Smooth muscle cell (in vitro differentiated cells): ENCODE measurements around the gene JAZF1. TPM values are rescaled to one million over a fixed set of nuclear protein-coding genes. Genes with fewer than 3 reads are reported as not detected.

ENCODE experiments used
- DNase-seq: peaks from one replicate; lab custom pipeline; 2025; ENCODE audit not compliant: unreplicated experiment; lab: John Stamatoyannopoulos, UW
- H2AFZ ChIP-seq: fragments of 200-600 bp; sonication (generic); 2 replicates; pipeline ENCODE4 v1.6.0; 2016; ENCODE audit warnings: antibody characterized with exemption, low read depth, mild to moderate bottlenecking
- H3F3A ChIP-seq: fragments of 200-600 bp; sonication (generic); 2 replicates; pipeline ENCODE4 v1.6.0; 2017; ENCODE audit warnings: antibody characterized with exemption, low read depth
- H3K27ac ChIP-seq: fragments of 200-600 bp; sonication (generic); 2 replicates; pipeline ENCODE4 v1.5.1; 2016; ENCODE audit warnings: low read depth, mild to moderate bottlenecking
- H3K27me3 ChIP-seq: fragments of 200-600 bp; sonication (generic); 2 replicates; pipeline ENCODE4 v1.6.1; 2016; ENCODE audit warnings: low read depth, mild to moderate bottlenecking
- H3K36me3 ChIP-seq: fragments of 200-600 bp; sonication (generic); 2 replicates; pipeline ENCODE4 v1.5.1; 2016; ENCODE audit warnings: low read depth
- H3K4me1 ChIP-seq: fragments of 200-600 bp; sonication (generic); 2 replicates; pipeline ENCODE4 v1.5.1; 2016; ENCODE audit warnings: low read depth
- H3K4me2 ChIP-seq: fragments of 200-600 bp; sonication (generic); 2 replicates; pipeline ENCODE4 v1.6.0; 2016; ENCODE audit warnings: mild to moderate bottlenecking
- H3K4me3 ChIP-seq: fragments of 200-600 bp; sonication (generic); 2 replicates; pipeline ENCODE4 v1.5.1; 2016; ENCODE audit warnings: mild to moderate bottlenecking
- H3K79me2 ChIP-seq: fragments of 200-600 bp; sonication (generic); 2 replicates; pipeline ENCODE4 v1.6.0; 2016; ENCODE audit warnings: low read depth, mild to moderate bottlenecking
- H3K9ac ChIP-seq: fragments of 200-600 bp; sonication (generic); 2 replicates; pipeline ENCODE4 v1.6.0; 2016; ENCODE audit warnings: low read depth
- H3K9me3 ChIP-seq: fragments of 200-600 bp; sonication (generic); replicated peaks from 2 replicates; pipeline ENCODE4 v1.5.1; 2016; ENCODE audit warnings: low read depth
- H4K20me1 ChIP-seq: fragments of 200-600 bp; sonication (generic); 2 replicates; pipeline ENCODE4 v1.6.0; 2016; ENCODE audit warnings: low read depth
- CTCF ChIP-seq: fragments of 200-600 bp; sonication (generic); IDR thresholded peaks from 2 replicates; pipeline ENCODE4 v1.5.1; 2017; ENCODE audit warnings: borderline replicate concordance, mild to moderate bottlenecking, antibody characterized with exemption; ENCODE audit not compliant: insufficient read depth, poor library complexity, severe bottlenecking
- WGBS: methylation state at CpG from one replicate; pipeline ENCODE4 v1.1.7; 2016; ENCODE audit warnings: low lambda C conversion rate; 5-methylcytosine and 5-hydroxymethylcytosine counted together
- polyA plus RNA-seq: library from polyadenylated mRNA; unstranded; fragments of >200 nt; fragmentation: Nextera tagmentation; extraction: Ambion mirVana; gene quantifications from 2 replicates; pipeline ENCODE4 v1.2.1, GENCODE V29; 2016
- total RNA-seq: library from RNA; depleted of rRNA; stranded (reverse); fragments of >200 nt; gene quantifications from 2 replicates; pipeline ENCODE4 v1.2.3, GENCODE V29; 2014

The JAZF1 gene
- total and polyA plus RNA-seq, 2 experiments from 2014 or later: 17.4 to 18.0 TPM

DNA sequence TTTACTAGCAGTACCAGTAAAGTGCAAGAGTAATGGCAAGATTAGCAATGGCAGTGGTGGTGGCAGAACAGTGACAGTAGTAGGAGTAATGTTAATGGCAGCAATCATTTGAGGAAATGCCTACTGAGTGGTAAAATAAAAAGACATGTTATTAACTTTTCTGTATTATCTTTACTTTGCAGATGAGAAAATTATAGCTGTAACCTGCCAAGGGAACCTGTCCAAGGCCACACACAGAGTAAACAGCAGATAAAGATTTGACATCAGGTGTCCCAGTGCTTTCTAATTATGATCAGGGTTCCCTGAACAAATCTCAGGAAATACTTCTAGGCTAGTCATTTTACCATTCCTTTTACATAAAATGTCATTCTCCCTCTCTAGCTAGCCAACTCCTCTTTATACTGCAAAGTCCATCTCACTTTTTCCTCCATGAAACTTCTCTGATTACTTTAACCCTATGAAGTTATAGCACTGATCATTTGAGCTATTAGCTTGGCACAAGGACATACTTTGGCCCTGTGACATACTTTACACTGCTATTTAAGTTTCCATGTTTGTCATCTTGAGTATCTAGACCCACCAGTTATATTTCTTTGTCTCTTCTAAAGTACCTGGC is 221.6 kb downstream of the JAZF1 start:
- peaks cover under 1% of the 10 kb centered on the region for H3K79me2 ChIP-seq
- no peaks in the 10 kb centered on the region for H3K4me1 ChIP-seq
- H3K27ac ChIP-seq: no peak overlapping the region
- no peaks in the 10 kb centered on the region for H3K27me3 ChIP-seq
- no peak for DNase-seq
- no peak overlapping the region for H3K4me3 ChIP-seq
- no peak for TF ChIP-seq CTCF
- no peak overlapping the region for H3K9ac ChIP-seq
- no peaks in the 10 kb centered on the region for H4K20me1 ChIP-seq
- no peaks in the 10 kb centered on the region for H3K36me3 ChIP-seq
- H3K4me2 ChIP-seq: no peak overlapping the region
- no peaks in the 10 kb centered on the region for H3K9me3 ChIP-seq
- H2AFZ ChIP-seq: no peak overlapping the region
- peaks cover 19% of the 10 kb centered on the region for H3F3A ChIP-seq

DNA sequence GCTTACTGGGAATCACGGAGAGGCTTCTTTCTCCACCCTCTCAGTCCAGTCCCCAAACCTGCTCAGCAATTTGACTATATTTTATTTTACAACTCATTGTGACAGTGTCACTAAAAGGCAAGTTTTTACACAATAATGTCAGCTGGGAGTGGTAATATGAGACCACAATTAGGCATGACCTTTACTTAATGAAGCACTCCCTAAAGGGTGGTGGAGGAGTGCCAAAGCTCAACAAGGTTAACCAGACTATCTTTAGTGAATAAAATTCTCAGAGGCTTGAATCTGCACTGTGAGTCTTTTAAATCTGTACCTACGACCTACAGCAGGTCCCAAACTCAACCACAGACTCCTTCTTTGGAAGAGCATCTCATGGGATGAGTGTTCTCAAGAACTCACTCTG is 225.0 kb downstream of the JAZF1 start:
- Histone ChIP-seq H3K79me2 (peaks cover under 1% of the 10 kb centered on the region), H3K36me3 (no peaks in the 10 kb centered on the region), H3K9me3 (no peaks in the 10 kb centered on the region), H4K20me1 (peaks cover 4% of the 10 kb centered on the region), H3K4me3 (no peak overlapping the region), H3K4me1 (no peaks in the 10 kb centered on the region), H3K27me3 (no peaks in the 10 kb centered on the region), H3K9ac (no peak overlapping the region), H3K27ac (no peak overlapping the region), H3F3A (peaks cover 24% of the 10 kb centered on the region), H2AFZ (no peak overlapping the region), H3K4me2 (no peak overlapping the region)
- TF ChIP-seq CTCF: no peak
- no peak for DNase-seq
- 91% methylated on average over 2 of the region's 2 CpGs for WGBS

DNA sequence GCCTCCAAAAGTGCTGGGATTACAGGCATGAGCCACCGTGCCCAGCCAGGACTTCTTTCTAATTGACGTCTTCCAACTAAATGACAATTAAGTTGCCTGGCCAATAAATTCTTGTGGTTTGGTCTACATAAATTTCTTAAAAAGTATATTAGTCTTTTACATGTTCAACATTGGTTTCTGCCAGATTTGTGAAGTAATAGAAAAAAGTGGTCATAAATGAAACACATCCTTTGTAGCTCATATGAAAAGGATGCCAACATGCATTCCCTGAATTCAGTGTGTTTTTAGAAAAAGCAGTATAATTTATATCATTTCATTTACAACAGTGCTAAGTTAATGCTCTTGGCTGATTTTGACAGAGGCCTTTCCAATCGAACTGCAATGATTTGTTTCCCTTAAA is 225.6 kb downstream of the JAZF1 start:
- no peaks in the 10 kb centered on the region for H3K27me3 ChIP-seq
- H4K20me1 ChIP-seq: peaks cover 4% of the 10 kb centered on the region
- no peak overlapping the region for H2AFZ ChIP-seq
- H3K36me3 ChIP-seq: no peaks in the 10 kb centered on the region
- no peaks in the 10 kb centered on the region for H3K9me3 ChIP-seq
- H3K4me1 ChIP-seq: no peaks in the 10 kb centered on the region
- TF ChIP-seq CTCF: no peak
- no peak overlapping the region for H3K9ac ChIP-seq
- H3K79me2 ChIP-seq: peaks cover 3% of the 10 kb centered on the region
- H3K4me3 ChIP-seq: no peak overlapping the region
- no peak overlapping the region for H3K4me2 ChIP-seq
- H3K27ac ChIP-seq: no peak overlapping the region
- no peak for DNase-seq
- 58% methylated on average over 3 of the region's 3 CpGs for WGBS
- H3F3A ChIP-seq: peaks cover 24% of the 10 kb centered on the region

DNA sequence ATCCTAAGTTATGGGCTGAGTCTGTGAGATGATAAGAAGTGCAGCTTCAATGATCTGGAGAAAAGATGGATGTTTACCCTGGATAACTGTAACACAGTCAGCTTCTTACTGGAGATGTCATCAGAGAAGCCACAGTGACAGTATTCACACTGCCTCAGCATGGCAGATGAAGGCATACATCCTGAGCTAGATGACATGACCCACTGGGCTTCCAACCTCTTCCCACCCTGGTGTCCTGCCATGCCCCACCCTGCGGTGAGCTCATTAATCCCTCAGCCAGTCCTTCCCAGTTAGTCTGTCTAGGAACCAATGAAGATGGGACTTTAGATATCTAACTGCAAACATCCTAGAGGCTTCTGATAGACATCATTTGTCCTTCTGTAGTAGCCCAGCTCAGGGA is 226.8 kb downstream of the JAZF1 start:
- Histone ChIP-seq H2AFZ (no peak overlapping the region), H3K79me2 (peaks cover 3% of the 10 kb centered on the region), H3K9ac (no peak overlapping the region), H3K4me2 (peak overlapping the region; percentile 6), H3K27ac (peak overlapping the region; percentile 80), H3K4me1 (no peaks in the 10 kb centered on the region), H3K27me3 (no peaks in the 10 kb centered on the region), H4K20me1 (peaks cover 4% of the 10 kb centered on the region), H3K36me3 (no peaks in the 10 kb centered on the region), H3K4me3 (no peak overlapping the region), H3F3A (peaks cover 24% of the 10 kb centered on the region), H3K9me3 (no peaks in the 10 kb centered on the region)
- WGBS: 14% methylated on average over 1 of the region's 1 CpG
- no peak for DNase-seq
- no peak for TF ChIP-seq CTCF
